Spleen (tissue), 7 donors: ENCODE measurements around the gene UBAP2L.

ENCODE experiments used
- CTCF ChIP-seq, 11 experiments: fragments of 200-600 bp in 7 of 11; fragments of 450-650 bp in 4 of 11; sonication (generic) in 4 of 11; IDR thresholded peaks in 8 of 11; conservative IDR thresholded peaks in 3 of 11; 1 replicate in 7 of 11; 2 replicates in 4 of 11; pipeline versions ENCODE4 v1.4.0 to v1.8.0; 2016 to 2021; ENCODE audit warnings: antibody characterized with exemption in 11 of 11, inconsistent platforms in 4 of 11, mild to moderate bottlenecking in 1 of 11
- POLR2AphosphoS5 ChIP-seq, 3 donors: sonication (generic); formaldehyde crosslinking; IDR thresholded peaks; one replicate each; pipeline ENCODE4 v1.5.1; 2017; ENCODE audit warnings: antibody characterized with exemption in 3 of 3
- donor health status: DM: no; HTN: no; CAD: no; lungs with moderate emphysema.
- donor health status: DM: no; HTN: no; CAD: no.
- donor health status: DM: no; HTN: no; CAD: no.

- TF ChIP-seq CTCF (IDR thresholded peaks at IDR 0.05 in 8 of 11, conservative IDR thresholded peaks at IDR 0.05 in 3 of 11) (no peak), POLR2AphosphoS5 (IDR thresholded peaks at IDR 0.05) (no peak)
Measured at GRCh38 chr1:154301582-154301981, 80.8 kb downstream of the UBAP2L start.
